ENCODE data around the gene INSRR.
A peak's percentile ranks its signal among the peaks of the same experiment; 100 is the strongest.

Gene INSRR

GRCh38 chr1:156874142-156874541, 15.2 kb upstream of the INSRR start:
- no peak for DNase-seq (ENCODE audit: low spot score)

GRCh38 chr1:156873659-156874058, 14.7 kb upstream of the INSRR start:
- DNase-seq (ENCODE audit: low spot score) = no peak

GRCh38 chr1:156869455-156869854, 10.5 kb upstream of the INSRR start:
- no peak for DNase-seq (ENCODE audit: low spot score)

- DNase-seq (ENCODE audit: low spot score) = no peak
Measured at GRCh38 chr1:156868341-156868740, 9.4 kb upstream of the INSRR start.

GRCh38 chr1:156866249-156866909, 7.5 kb upstream of the INSRR start:
- no peak for DNase-seq (ENCODE audit: low spot score)

GRCh38 chr1:156865865-156866248, 6.9 kb upstream of the INSRR start:
- no peak for DNase-seq (ENCODE audit: low spot score)

GRCh38 chr1:156865258-156865657, 6.3 kb upstream of the INSRR start:
- no peak for DNase-seq (ENCODE audit: low spot score)

GRCh38 chr1:156864796-156865195, 5.9 kb upstream of the INSRR start:
- no peak for DNase-seq (ENCODE audit: low spot score)

GRCh38 chr1:156863631-156864030, 4.7 kb upstream of the INSRR start:
- no peak for DNase-seq (ENCODE audit: low spot score)

- no peak for DNase-seq (ENCODE audit: low spot score)
Measured at GRCh38 chr1:156862997-156863599, 4.2 kb upstream of the INSRR start.

- DNase-seq (ENCODE audit: low spot score) = no peak
Measured at GRCh38 chr1:156862584-156862983, 3.7 kb upstream of the INSRR start.

- DNase-seq (ENCODE audit: low spot score) = peak; percentile 73
Measured at GRCh38 chr1:156860628-156861423, 1.9 kb upstream of the INSRR start, which contains the start of gene NTRK1. TSS of gene NTRK1 (plus strand) at chr1:156860865. CDS start at chr1:156860935, 70 bp downstream.

- DNase-seq (ENCODE audit: low spot score) = no peak
Measured at GRCh38 chr1:156860113-156860627, 1.3 kb upstream of the INSRR start.

- no peak for DNase-seq (ENCODE audit: low spot score)
Measured at GRCh38 chr1:156859523-156860112, 701 bp upstream of the INSRR start.

GRCh38 chr1:156858555-156858956, 361 bp downstream of the INSRR start:
- no peak for DNase-seq (ENCODE audit: low spot score)

GRCh38 chr1:156857532-156857931, 1.4 kb downstream of the INSRR start:
- no peak for DNase-seq (ENCODE audit: low spot score)

- no peak for DNase-seq (ENCODE audit: low spot score)
Measured at GRCh38 chr1:156856282-156856785, 2.6 kb downstream of the INSRR start.

GRCh38 chr1:156854634-156855033, 4.3 kb downstream of the INSRR start:
- DNase-seq (ENCODE audit: low spot score) = no peak

GRCh38 chr1:156853761-156854160, 5.2 kb downstream of the INSRR start:
- no peak for DNase-seq (ENCODE audit: low spot score)

GRCh38 chr1:156852418-156852874, 6.5 kb downstream of the INSRR start:
- DNase-seq (ENCODE audit: low spot score) = no peak

- DNase-seq (ENCODE audit: low spot score) = no peak
Measured at GRCh38 chr1:156851779-156852417, 7.0 kb downstream of the INSRR start.

- no peak for DNase-seq (ENCODE audit: low spot score)
Measured at GRCh38 chr1:156849151-156849496, 9.8 kb downstream of the INSRR start.

All from left forelimb (tissue), 1 donor.